Measurements from ENCODE around the gene OR51L1.
"Not testable (repeated sequence)": the region's sequence is repeated elsewhere in the genome, so short reads cannot be mapped to it uniquely, and the experiment has no call there.

OR51L1 gene

GRCh38 chr11:4994551-4994950 is at the start of gene OR51L1:
Gene OR51L1, plus strand, starts transcription at chr11:4994851. Its CDS starts 4,132 bp downstream, at chr11:4998983.
- no peak for DNase-seq

- DNase-seq = no peak
Measured at GRCh38 chr11:4947505-4947904, 47.1 kb upstream of the OR51L1 start, which contains the start of gene OR51A4. Gene OR51A4, minus strand, starts transcription at chr11:4947605. Its CDS starts 505 bp downstream, at chr11:4947100.

GRCh38 chr11:4955613-4956012 is 39.0 kb upstream of the OR51L1 start, which contains the start of gene OR51A2:
Gene OR51A2, minus strand, starts transcription at chr11:4955713. Its CDS starts 0 bp downstream, at chr11:4955713.
- not testable (repeated sequence) for DNase-seq

GRCh38 chr11:4957396-4957795 is 37.3 kb upstream of the OR51L1 start:
- no peak for DNase-seq

- no peak for DNase-seq
Measured at GRCh38 chr11:4960877-4961276, 33.8 kb upstream of the OR51L1 start.

- DNase-seq = no peak
Measured at GRCh38 chr11:4962816-4963215, 31.8 kb upstream of the OR51L1 start.

- no peak for DNase-seq
Measured at GRCh38 chr11:4975436-4975835, 19.2 kb upstream of the OR51L1 start.

- DNase-seq = no peak
Measured at GRCh38 chr11:4979036-4979435, 15.6 kb upstream of the OR51L1 start.

- no peak for DNase-seq
Measured at GRCh38 chr11:4982678-4983077, 12.0 kb upstream of the OR51L1 start.

- no peak for DNase-seq
Measured at GRCh38 chr11:4983841-4984240, 10.8 kb upstream of the OR51L1 start.

- DNase-seq = no peak
Measured at GRCh38 chr11:4991060-4991459, 3.6 kb upstream of the OR51L1 start.

- DNase-seq = peak; percentile 42 to 69
Measured at GRCh38 chr11:5004424-5005274, 10.0 kb downstream of the OR51L1 start.

GRCh38 chr11:5007561-5007960 is 12.9 kb downstream of the OR51L1 start:
- DNase-seq = no peak

GRCh38 chr11:5011254-5011653 is 16.6 kb downstream of the OR51L1 start:
- DNase-seq = no peak

- DNase-seq = no peak
Measured at GRCh38 chr11:5013012-5013411, 18.4 kb downstream of the OR51L1 start.

- no peak for DNase-seq
Measured at GRCh38 chr11:5021996-5022395, 27.3 kb downstream of the OR51L1 start.

GRCh38 chr11:5036669-5037068 is 42.0 kb downstream of the OR51L1 start:
- DNase-seq = no peak

- DNase-seq = no peak
Measured at GRCh38 chr11:5037926-5038325, 43.3 kb downstream of the OR51L1 start.

- no peak for DNase-seq
Measured at GRCh38 chr11:5038341-5038740, 43.7 kb downstream of the OR51L1 start.

- DNase-seq = no peak
Measured at GRCh38 chr11:5040876-5041275, 46.2 kb downstream of the OR51L1 start.

- no peak for DNase-seq
Measured at GRCh38 chr11:5042091-5042490, 47.4 kb downstream of the OR51L1 start.

GRCh38 chr11:5043380-5043779 is 48.7 kb downstream of the OR51L1 start:
- no peak for DNase-seq

GRCh38 chr11:5046226-5046625 is 51.6 kb downstream of the OR51L1 start, which contains the start of gene OR52J3:
Gene OR52J3, plus strand, starts transcription at chr11:5046526. Its CDS starts 0 bp downstream, at chr11:5046526.
- no peak for DNase-seq

- DNase-seq = no peak
Measured at GRCh38 chr11:5046754-5047330, 52.2 kb downstream of the OR51L1 start.

Measured in Kasumi-1 (cell line).